ENCODE results near the gene METTL22.

DNA sequence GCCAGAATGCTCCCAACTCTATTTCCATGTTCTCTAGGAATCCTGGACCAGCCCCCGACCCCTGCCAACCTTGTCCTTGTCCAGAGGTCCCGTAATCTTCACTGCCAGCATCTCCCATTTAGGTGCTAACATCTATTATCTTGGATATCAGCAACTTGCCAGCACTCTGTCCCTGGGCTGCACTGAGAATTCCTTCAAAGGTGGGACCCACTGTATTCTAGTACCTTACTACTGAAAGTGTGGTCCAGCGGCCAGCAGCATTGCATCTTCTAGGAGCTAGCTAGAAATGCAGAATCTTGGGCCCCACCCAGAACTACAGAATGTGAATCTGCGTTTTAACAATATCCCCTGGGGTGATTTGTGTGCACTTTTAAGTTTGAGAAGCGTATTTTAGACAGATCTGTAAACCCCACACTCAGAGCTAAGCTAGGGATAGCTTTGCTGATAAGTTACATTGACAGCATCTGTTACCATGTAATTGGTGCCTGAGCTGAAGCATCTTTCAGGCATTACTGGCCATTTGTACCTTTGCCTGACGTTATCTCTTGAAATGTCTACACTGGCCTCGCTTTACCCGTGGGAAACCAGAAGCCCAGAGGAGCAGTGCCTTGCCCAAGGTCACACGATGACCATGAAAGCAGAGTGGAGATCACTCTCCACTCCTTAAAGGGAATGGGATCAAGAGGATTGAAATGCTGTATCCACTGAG is 61.2 kb downstream of the METTL22 start:
- TF ChIP-seq SIX5 (IDR thresholded peaks at IDR 0.05; ENCODE audit: low read depth, low read length, severe bottlenecking) (no peak), YBX1 (IDR thresholded peaks at IDR 0.05) (no peak), CEBPB (IDR thresholded peaks at IDR 0.05; ENCODE audit: borderline replicate concordance in 1 of 2, low read depth in 2 of 2, low read length in 2 of 2) (no peak), CHD1 (IDR thresholded peaks at IDR 0.05; ENCODE audit: low read depth, low read length) (no peak), EP300 (IDR thresholded peaks at IDR 0.05; ENCODE audit: borderline replicate concordance in 1 of 2, control insufficient read depth in 1 of 2, low read depth in 2 of 2, low read length in 2 of 2) (no peak), EZH2 (IDR thresholded peaks at IDR 0.05; ENCODE audit: borderline replicate concordance, control insufficient read depth, low read depth, low read length) (no peak), JUNB (IDR thresholded peaks at IDR 0.05) (no peak), DPF2 (IDR thresholded peaks at IDR 0.05) (no peak), ZNF274 (IDR thresholded peaks at IDR 0.05; ENCODE audit: insufficient read depth, insufficient read length) (no peak), TARDBP (IDR thresholded peaks at IDR 0.05; ENCODE audit: borderline replicate concordance) (no peak), POLR2AphosphoS5 (IDR thresholded peaks at IDR 0.05; ENCODE audit: low read length) (no peak)
- TF ChIP-seq, protein P1, sequence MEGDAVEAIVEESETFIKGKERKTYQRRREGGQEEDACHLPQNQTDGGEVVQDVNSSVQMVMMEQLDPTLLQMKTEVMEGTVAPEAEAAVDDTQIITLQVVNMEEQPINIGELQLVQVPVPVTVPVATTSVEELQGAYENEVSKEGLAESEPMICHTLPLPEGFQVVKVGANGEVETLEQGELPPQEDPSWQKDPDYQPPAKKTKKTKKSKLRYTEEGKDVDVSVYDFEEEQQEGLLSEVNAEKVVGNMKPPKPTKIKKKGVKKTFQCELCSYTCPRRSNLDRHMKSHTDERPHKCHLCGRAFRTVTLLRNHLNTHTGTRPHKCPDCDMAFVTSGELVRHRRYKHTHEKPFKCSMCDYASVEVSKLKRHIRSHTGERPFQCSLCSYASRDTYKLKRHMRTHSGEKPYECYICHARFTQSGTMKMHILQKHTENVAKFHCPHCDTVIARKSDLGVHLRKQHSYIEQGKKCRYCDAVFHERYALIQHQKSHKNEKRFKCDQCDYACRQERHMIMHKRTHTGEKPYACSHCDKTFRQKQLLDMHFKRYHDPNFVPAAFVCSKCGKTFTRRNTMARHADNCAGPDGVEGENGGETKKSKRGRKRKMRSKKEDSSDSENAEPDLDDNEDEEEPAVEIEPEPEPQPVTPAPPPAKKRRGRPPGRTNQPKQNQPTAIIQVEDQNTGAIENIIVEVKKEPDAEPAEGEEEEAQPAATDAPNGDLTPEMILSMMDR (IDR thresholded peaks at IDR 0.05 in 2 of 3, conservative IDR thresholded peaks at IDR 0.05 in 1 of 3; ENCODE audit: control insufficient read depth in 2 of 3, extremely low read depth in 1 of 3, insufficient read depth in 1 of 3, low read depth in 3 of 3, low read length in 3 of 3): no peak
- TF ChIP-seq, protein P2, sequence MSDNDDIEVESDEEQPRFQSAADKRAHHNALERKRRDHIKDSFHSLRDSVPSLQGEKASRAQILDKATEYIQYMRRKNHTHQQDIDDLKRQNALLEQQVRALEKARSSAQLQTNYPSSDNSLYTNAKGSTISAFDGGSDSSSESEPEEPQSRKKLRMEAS (IDR thresholded peaks at IDR 0.05; ENCODE audit: low read depth, low read length): no peak
- TF ChIP-seq, protein P3, sequence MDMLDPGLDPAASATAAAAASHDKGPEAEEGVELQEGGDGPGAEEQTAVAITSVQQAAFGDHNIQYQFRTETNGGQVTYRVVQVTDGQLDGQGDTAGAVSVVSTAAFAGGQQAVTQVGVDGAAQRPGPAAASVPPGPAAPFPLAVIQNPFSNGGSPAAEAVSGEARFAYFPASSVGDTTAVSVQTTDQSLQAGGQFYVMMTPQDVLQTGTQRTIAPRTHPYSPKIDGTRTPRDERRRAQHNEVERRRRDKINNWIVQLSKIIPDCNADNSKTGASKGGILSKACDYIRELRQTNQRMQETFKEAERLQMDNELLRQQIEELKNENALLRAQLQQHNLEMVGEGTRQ (IDR thresholded peaks at IDR 0.05; ENCODE audit: borderline replicate concordance, low read depth, low read length): no peak

Measured in GM12878 (cell line).